Body of pancreas (tissue), 4 donors: ENCODE results near the gene IFI27L1.

Experiments
- POLR2A ChIP-seq, 3 donors: fragments of 450-650 bp; IDR thresholded peaks; one replicate each; pipeline ENCODE4 v1.6.1; 2016; ENCODE audit warnings: antibody characterized with exemption in 3 of 3, mild to moderate bottlenecking in 2 of 3
- TF ChIP-seq, protein P1 (sequence below), 7 experiments: fragments of 450-650 bp in 4 of 7; fragments of 200-600 bp in 3 of 7; sonication (generic) in 3 of 7; IDR thresholded peaks; one replicate each; pipeline ENCODE4 v1.5.1; 2016 to 2019; ENCODE audit warnings: antibody characterized with exemption in 7 of 7

DNA sequence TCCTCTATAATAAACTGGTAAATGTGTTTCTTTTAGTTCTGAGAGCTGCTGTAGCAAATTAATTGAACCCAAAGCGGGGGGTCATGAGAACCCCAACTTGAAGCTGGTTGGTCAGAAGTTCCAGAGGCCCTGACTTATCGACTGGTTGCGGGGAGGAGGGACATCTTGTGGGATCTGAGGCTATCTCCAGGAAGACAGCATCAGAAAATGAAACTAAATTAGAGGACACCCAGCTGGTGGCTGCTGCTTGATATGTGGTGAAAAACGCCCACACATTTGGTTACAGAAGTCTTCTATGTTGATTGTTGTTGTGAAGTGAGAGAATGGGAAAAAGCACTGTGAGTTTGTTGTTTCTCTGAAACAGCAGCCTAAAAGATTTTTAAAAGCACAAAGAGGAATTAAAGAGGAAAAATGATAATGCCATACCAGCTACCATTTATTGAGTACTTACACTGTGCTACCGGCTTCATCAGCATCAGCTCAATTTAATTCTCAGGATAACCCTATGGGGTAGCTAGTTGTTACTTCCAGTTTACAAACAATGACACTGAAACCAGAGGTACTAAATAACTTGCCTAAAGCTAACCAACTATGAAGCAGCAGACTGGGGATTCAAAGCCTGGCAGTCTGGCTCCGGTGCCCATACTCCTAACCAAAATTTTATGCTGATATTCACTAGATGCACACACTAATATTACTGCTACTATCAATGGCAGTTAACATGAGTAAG is 24.4 kb upstream of the IFI27L1 start:
- TF ChIP-seq, protein P1, sequence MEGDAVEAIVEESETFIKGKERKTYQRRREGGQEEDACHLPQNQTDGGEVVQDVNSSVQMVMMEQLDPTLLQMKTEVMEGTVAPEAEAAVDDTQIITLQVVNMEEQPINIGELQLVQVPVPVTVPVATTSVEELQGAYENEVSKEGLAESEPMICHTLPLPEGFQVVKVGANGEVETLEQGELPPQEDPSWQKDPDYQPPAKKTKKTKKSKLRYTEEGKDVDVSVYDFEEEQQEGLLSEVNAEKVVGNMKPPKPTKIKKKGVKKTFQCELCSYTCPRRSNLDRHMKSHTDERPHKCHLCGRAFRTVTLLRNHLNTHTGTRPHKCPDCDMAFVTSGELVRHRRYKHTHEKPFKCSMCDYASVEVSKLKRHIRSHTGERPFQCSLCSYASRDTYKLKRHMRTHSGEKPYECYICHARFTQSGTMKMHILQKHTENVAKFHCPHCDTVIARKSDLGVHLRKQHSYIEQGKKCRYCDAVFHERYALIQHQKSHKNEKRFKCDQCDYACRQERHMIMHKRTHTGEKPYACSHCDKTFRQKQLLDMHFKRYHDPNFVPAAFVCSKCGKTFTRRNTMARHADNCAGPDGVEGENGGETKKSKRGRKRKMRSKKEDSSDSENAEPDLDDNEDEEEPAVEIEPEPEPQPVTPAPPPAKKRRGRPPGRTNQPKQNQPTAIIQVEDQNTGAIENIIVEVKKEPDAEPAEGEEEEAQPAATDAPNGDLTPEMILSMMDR (IDR thresholded peaks at IDR 0.05): no peak
- no peak for TF ChIP-seq POLR2A (IDR thresholded peaks at IDR 0.05)
